ENCODE data around the gene DNAJC25.

DNA sequence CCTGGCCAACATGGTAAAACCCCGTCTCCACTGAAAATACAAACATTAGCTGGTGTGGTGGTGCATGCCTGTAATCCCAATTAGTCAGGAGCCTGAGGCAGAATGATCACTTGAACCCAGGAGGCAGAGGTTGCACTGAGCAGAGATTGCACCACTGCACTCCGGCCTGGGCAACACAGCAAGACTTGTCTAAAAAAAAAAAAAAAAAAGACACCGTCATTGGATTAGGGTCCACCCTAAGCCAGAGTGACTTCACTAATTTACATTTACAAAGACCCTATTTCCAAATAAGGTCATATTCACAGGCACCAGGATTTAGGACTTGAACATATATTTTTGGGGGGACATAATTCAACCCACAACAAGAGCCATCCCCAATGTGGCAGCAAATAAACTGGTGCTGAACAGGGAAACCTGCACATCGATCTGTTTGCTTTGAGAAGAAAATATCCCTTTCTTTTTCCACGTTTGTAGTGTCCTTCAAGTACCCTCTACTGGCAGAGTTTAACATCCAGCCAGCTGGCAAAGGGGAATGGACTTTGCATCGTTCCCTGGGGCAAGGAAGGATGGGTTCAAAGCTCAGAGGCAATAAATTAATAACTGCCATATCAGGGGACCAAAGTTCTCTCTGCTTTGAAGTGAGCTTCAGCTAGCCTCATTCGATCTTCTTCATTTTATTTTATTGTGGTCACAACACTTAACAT lies 3.7 kb upstream of the DNAJC25 start:
- TF ChIP-seq, protein P1, sequence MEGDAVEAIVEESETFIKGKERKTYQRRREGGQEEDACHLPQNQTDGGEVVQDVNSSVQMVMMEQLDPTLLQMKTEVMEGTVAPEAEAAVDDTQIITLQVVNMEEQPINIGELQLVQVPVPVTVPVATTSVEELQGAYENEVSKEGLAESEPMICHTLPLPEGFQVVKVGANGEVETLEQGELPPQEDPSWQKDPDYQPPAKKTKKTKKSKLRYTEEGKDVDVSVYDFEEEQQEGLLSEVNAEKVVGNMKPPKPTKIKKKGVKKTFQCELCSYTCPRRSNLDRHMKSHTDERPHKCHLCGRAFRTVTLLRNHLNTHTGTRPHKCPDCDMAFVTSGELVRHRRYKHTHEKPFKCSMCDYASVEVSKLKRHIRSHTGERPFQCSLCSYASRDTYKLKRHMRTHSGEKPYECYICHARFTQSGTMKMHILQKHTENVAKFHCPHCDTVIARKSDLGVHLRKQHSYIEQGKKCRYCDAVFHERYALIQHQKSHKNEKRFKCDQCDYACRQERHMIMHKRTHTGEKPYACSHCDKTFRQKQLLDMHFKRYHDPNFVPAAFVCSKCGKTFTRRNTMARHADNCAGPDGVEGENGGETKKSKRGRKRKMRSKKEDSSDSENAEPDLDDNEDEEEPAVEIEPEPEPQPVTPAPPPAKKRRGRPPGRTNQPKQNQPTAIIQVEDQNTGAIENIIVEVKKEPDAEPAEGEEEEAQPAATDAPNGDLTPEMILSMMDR (IDR thresholded peaks at IDR 0.05) = peak in 2 of 6 experiments; percentile 17 to 24
- TF ChIP-seq POLR2A (IDR thresholded peaks at IDR 0.05) = peak in 1 of 2 donors; percentile 11
